H1 (cell line): ENCODE measurements around the gene DRAP1. TPM values are rescaled to one million over a fixed set of nuclear protein-coding genes. Genes with fewer than 3 reads are reported as not detected.

Experiments used
- CHD7 ChIP-seq: fragments of 300-600 bp; sonication (generic); IDR thresholded peaks from 2 replicates; pipeline ENCODE4 v1.7.1; 2012; ENCODE audit warnings: low read length, moderate library complexity, mild to moderate bottlenecking, inconsistent platforms; ENCODE audit not compliant: insufficient replicate concordance
- polyA plus RNA-seq, 7 experiments: library from polyadenylated mRNA; depleted of rRNA in 3 of 7; stranded (reverse) in 5 of 7; unstranded in 2 of 7; fragments of >200 nt in 5 of 7; fragments of 200-250 nt in 2 of 7; gene quantifications; 1 replicate in 5 of 7; 2 replicates in 1 of 7; 4 replicates in 1 of 7; pipeline versions ENCODE4 v1.2.1 to v1.2.3, GENCODE V29; 2011 to 2013; ENCODE audit warnings: missing spikeins in 2 of 7, mixed read lengths in 2 of 7
- total RNA-seq: library from RNA; stranded (reverse); fragmentation: NEBNext Ultra II Directional; extraction: Animal tissue kit (Norgen Biotek cat#: 25700); gene quantifications from 2 replicates; pipeline ENCODE4 v1.2.1, GENCODE V29; 2021

The DRAP1 gene
- total and polyA plus RNA-seq, 2 of the 8 experiments (the other 6 are each of a cell fraction or from before 2014, with no cell fraction given) = 62.5 to 98.7 TPM

DNA sequence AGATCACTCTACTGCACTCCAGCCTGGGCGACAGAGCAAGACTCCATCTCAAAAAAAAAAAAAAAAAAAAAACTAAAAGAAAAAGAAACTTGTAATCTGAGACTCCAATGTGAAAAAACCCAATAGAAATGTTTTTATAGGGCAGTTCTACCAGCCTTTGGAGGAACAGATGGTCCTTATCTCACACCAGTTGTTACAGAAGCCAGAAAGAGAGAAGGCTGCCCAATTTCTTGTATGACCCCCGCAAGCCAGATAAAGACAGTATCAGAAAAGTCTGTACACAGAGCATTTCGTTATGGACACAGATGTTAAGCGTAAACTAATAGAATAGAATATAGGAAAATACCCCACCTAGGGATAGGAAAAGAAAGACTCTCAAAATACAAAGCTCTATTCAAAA lies 14.8 kb downstream of the DRAP1 start (continued):
- TF ChIP-seq CHD7 = no peak
